Skeletal muscle cell (primary cell): ENCODE measurements around the gene CTAG1A.
"Not testable (repeated sequence)": the region's sequence is repeated elsewhere in the genome, so short reads cannot be mapped to it uniquely, and the experiment has no call there.

ENCODE experiments used
- DNase-seq: peaks from one replicate; pipeline ENCODE4 v3.0.0-alpha.2; 2010; ENCODE audit warnings: low read depth
- H3K4me3 ChIP-seq: 2 replicates; pipeline ENCODE4 v1.5.1; 2011; ENCODE audit warnings: low read depth, mild to moderate bottlenecking, control low read depth, low read length, moderate library complexity

CTAG1A gene

DNA sequence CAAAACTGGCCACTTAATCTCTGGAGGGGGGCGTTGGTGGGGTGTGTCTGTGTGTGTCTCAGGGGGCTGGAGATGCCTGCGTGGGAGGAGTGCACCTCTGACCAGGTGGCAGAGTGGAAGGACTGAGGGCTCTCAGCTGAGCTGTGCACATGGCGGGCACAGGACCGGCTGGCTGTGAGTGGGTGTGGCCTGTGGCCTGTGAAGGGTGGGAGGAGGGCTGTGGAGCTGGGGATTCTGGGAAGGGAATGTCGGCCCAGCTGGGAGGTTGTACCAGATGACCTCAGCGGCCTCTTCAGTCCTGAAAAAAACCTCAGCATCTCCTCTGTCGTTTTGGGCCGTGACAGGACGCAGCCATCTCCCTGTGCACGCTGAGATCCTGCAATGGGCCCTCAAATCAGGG, 22.6 kb upstream of the CTAG1A start:
- not testable (repeated sequence) for H3K4me3 ChIP-seq, DNase-seq

DNA sequence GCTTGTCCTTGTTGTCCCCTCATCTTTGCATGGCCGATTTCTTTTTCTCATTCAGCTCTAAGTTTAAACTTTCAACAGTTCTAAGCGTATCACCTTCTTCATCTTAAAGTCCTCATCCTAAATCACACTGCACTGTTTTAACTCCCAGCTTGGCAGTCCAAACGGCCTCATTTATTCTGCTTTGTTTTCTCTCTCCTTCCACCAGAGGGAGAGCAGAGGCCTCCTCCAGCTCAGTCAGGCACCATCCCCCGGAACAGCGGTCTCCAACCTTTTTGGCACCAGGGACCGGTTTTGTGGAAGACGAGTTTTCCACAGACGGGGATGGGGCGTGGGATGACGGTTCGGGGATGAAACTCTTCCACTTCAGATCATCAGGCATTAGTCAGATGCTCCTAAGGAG, 14.6 kb upstream of the CTAG1A start:
- H3K4me3 ChIP-seq, DNase-seq: not testable (repeated sequence)

- not testable (repeated sequence) for H3K4me3 ChIP-seq, DNase-seq
Measured at GRCh38 chrX:154573061-154573460, 11.9 kb upstream of the CTAG1A start.

GRCh38 chrX:154575076-154575475, 9.9 kb upstream of the CTAG1A start:
- not testable (repeated sequence) for DNase-seq, H3K4me3 ChIP-seq

DNA sequence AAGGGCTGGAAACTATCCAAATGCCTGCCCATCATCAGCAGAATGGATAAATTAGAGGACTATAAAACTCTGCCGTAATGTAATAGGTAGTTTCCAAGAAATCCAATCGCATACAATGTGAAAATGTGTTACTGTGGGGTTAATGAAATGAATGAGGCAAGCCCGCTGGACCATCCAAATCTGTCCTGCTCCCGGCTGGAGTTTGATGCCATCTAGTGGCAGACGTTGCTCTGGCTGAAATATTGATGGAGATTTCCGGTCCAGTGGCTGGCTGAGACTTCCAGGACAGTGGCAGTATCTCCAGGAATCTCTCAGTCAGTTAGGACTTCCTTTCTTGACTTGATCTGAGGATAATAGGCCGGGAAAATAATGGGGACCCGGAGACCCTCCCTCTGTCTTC, 1.9 kb upstream of the CTAG1A start:
- not testable (repeated sequence) for DNase-seq, H3K4me3 ChIP-seq

DNA sequence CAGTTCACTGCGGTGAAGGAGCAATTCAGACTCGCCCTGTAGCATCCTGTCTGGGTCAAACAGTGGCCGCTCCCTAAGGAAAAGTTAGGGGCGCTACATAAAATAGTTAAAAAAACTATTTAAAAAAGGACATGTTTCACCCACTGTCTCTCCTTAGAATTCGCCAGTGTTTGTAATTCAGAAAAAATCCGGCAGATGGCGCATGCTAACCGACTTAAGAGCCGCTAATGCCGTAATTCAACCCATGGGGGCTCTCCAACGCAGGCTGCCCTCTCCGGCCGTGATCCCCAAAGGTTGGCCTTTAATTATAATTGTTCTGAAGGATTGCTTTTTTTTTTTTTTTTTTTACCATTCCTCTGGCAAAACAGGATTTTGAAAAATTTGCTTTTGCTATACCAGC, 5.5 kb downstream of the CTAG1A start:
- DNase-seq, H3K4me3 ChIP-seq: not testable (repeated sequence)

DNA sequence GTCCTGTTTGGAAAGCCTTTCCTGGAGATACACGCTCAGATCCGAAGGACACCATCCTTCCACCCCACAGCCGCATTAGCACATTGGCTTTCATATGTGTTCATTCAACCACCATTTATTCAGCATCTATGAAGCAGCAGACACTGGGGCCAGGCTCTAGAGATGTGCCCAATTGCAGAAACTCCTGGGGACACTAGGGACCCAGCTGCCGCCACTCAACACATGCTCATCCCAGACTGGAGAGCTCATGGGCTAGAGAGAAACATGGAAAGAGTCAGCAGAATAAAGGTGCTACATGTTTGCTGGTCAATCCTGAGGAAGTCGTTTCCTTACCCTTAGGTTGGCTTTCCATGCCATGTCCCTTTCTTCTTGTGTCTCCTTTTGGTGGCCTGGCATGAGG, 7.6 kb downstream of the CTAG1A start:
- H3K4me3 ChIP-seq, result no peak overlapping the region
- DNase-seq, result no peak

GRCh38 chrX:154593201-154593600, 8.3 kb downstream of the CTAG1A start:
- no peak overlapping the region for H3K4me3 ChIP-seq
- no peak for DNase-seq

- no peak for DNase-seq
- no peak overlapping the region for H3K4me3 ChIP-seq
Measured at GRCh38 chrX:154594491-154594890, 9.6 kb downstream of the CTAG1A start.

DNA sequence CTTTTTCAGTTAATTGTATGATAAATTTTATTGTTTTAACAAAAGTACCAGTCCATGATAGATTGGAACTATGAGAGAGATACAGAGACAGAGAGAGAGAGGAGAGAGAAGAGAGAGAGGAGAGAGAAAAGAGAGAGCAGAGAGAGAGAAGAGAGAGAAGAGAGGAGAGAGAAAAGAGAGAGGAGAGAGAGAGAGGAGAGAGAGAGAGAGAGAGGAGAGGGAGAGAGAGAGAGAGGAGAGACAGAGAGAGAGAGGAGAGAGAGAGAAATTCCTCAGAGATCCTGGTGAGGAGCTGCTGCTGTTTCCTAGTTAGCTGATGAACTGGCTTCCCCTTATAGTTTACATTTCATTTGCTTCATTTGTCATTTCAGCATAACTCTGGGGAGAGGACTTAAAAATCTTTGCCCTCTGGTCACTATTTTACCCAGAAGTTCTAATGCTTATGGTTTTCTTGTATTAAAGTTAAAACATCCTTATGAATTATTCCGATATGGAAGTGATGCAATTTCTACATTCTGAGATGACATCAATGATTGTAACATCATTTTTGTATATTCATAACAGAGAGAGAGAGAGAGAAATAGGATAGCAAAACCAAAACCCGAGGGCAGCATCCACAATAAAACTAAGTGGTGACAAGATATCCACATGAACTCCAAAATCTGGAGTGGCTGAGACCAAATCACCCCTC, 10.8 kb downstream of the CTAG1A start:
- no peak overlapping the region for H3K4me3 ChIP-seq
- DNase-seq, result no peak

- DNase-seq, result no peak
Measured at GRCh38 chrX:154596290-154596929, 11.5 kb downstream of the CTAG1A start.

DNA sequence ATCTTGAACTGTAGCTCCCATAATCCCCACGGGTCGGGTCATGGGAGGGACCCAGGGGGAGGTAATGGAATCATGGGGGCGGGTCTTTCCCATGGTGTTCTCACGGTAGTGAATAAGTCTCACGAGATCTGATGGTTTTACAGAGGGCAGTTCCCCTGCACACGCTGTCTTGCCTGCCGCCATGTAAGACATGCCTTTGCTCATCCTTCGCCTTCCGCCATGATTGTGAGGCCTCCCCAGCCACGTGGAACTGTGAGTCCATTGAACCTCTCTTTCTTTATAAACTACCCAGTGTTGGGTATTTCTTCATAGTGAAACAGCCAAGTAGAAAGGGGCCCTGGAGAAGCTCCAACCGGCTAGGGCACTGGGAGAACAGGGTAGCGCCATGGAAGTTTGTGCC, 12.3 kb downstream of the CTAG1A start:
- H3K4me3 ChIP-seq, result no peak overlapping the region
- DNase-seq, result no peak

More at GRCh38 chrX:154596290-154596929, 11.5 kb downstream of the CTAG1A start:
- H3K4me3 ChIP-seq, result no peak overlapping the region

DNA sequence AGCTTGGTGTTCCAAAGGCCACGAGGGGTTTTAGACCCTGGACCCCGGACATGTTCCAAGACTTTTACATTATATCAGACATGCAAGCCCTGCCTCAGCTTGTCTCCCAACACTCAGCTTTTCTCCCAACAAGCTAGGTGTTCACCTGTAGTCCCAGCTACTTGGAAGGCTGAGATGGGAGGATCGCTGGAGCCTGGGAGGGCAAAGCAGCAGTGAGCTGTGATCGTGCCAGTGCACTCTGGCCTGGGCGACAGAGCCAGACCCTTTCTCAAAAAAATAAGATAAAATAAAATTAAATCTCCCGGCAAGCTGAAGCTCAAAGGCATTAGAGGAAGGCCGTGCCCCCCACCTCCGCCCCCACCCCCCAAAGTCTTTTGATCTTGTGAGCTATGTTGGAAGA, 13.7 kb downstream of the CTAG1A start:
- DNase-seq, result no peak
- no peak overlapping the region for H3K4me3 ChIP-seq

- DNase-seq, result no peak
- no peak overlapping the region for H3K4me3 ChIP-seq
Measured at GRCh38 chrX:154599531-154599930, 14.6 kb downstream of the CTAG1A start.

DNA sequence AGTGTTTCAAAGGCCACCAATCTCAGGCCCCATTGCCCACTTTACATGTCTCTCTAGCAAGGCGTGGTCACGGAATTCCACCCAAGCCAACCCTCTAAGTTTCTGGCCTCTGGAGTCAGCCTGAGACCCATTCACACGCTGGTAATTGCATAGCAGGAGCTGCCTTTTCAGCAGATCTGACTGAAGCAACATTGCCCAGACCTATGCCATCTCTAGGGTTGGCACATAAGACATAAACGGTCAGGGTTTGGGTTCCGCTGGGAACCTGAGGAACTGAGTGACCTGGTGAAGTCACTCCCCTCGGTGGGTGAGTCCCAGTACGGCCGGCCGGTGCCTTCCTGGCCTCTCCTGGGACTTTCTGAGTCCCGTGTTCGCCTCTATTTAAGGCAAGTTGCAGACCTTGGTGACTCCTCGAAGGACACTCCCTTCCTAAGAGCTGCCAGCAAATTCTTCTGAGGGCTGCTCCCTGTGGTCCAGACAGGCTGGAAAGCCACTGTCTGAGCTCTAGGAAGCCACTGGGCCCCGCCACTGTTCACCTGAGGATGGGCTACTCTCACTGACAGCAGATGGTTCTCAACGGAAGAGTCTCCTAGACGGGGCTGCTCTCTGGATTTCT, 15.9 kb downstream of the CTAG1A start:
- no peak overlapping the region for H3K4me3 ChIP-seq
- no peak for DNase-seq

DNA sequence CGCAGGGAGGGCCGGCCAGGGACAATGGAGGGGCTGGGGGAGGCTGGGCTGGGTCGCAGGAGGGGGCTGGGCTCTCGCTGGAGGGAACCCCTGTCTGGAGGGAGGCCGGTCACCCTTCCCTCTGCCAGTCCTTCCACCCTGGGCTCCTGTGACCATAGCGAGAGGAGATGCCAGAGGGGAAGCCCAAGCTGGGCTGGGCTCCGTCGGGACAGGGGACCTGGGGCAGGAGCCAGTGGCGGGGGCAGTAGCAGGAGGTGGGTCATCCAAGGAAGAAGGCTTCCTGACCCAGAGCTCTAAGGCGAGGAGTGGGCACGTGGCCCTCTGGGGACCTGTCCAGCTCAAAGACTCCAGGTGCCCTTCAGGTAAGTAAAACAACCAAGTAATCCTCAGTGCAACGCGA, 17.3 kb downstream of the CTAG1A start:
- H3K4me3 ChIP-seq, result no peak overlapping the region
- no peak for DNase-seq

DNA sequence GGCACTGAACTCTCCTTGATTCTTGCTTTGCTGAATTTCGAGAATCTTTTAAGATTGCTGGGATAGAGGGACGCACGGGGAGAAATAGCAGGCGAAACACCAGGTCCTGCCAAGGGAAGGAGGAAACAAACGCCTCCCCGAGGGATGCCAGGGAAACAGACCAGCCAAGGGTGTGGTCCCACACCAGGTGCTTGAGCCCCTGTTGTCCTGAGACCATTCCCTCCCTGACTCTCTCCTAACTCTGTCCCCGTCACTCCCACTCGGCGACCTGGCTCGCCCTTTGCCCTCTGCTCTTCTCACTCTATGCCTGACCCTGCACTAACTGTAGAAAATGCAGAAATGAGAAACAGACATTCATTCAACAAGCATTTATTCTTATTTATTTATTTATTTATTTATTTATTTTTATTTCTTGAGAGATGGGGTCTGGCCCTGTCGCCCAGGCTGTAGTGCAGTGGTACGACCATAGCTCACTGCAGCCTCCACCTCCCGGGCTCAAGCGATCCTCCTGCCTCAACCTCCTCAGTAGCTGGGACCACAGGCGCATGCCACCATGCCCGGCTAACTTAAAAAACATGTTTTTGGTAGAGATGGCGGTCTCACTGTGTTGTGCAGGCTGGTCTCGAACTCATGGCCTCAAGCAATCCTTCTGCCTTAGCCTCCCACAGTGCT, 18.0 kb downstream of the CTAG1A start:
- H3K4me3 ChIP-seq, result no peak overlapping the region
- DNase-seq, result no peak

- DNase-seq, result no peak
- H3K4me3 ChIP-seq, result no peak overlapping the region
Measured at GRCh38 chrX:154603438-154604430, 18.8 kb downstream of the CTAG1A start.

DNA sequence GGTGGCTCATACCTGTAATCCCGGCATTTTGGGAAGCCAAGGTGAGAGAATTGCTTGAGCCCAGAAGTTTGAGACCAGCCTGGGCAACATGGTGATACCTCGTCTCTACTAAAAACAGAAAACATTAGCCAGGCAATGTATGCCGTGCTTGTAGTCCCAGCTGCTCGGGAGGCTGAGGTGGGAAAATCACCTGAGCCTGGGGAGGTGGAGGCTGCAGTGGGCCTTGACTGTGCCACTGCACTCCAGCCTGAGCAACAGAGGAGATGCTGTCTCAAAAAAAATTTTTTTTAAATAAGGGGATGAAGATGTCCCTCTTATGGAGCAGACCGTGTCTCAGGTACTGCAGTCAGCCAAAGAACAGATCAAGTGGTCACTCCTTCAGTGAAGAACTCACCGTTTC, 20.6 kb downstream of the CTAG1A start:
- DNase-seq, result no peak
- H3K4me3 ChIP-seq, result no peak overlapping the region
